HepG2 (cell line): ENCODE data around the gene TYMP. TPM values are rescaled to one million over a fixed set of nuclear protein-coding genes. Genes with fewer than 3 reads are reported as not detected.

ENCODE experiments used
- ARNT ChIP-seq: fragments of 450-650 bp; IDR thresholded peaks from 2 replicates; pipeline ENCODE4 v1.6.1; 2017
- BORCS8-MEF2B ChIP-seq: sonication (generic); formaldehyde crosslinking; IDR thresholded peaks from 2 replicates; pipeline ENCODE4 v1.8.0; 2022; ENCODE audit warnings: mild to moderate bottlenecking, missing genetic modification reagents
- FOXC1 ChIP-seq: sonication (generic); formaldehyde crosslinking; IDR thresholded peaks from 2 replicates; pipeline ENCODE4 v1.8.0; 2022; ENCODE audit warnings: mild to moderate bottlenecking, missing genetic modification reagents, borderline replicate concordance
- IRF2 ChIP-seq: IDR thresholded peaks from 2 replicates; pipeline ENCODE4 v1.6.1; 2018; ENCODE audit warnings: missing genetic modification reagents, missing compliant biosample characterization
- KLF15 ChIP-seq: sonication (generic); formaldehyde crosslinking; IDR thresholded peaks from 2 replicates; pipeline ENCODE4 v1.8.1; 2023; ENCODE audit warnings: borderline replicate concordance, mild to moderate bottlenecking, inconsistent platforms, missing genetic modification reagents, mixed read lengths
- NCOA1 ChIP-seq: sonication (generic); formaldehyde crosslinking; IDR thresholded peaks from 2 replicates; pipeline ENCODE4 v1.9.0; 2021; ENCODE audit warnings: missing genetic modification reagents
- PRPF4 ChIP-seq: fragments of 200-400 bp; formaldehyde crosslinking; IDR thresholded peaks from 2 replicates; pipeline ENCODE4 v1.6.1; 2016; ENCODE audit warnings: low read length, low read depth; ENCODE audit not compliant: poor library complexity, severe bottlenecking
- RBAK ChIP-seq: sonication (generic); formaldehyde crosslinking; IDR thresholded peaks from 2 replicates; pipeline ENCODE4 v1.5.1; 2020; ENCODE audit warnings: mild to moderate bottlenecking, missing genetic modification reagents
- SMYD3 ChIP-seq: sonication (generic); formaldehyde crosslinking; IDR thresholded peaks from 2 replicates; pipeline ENCODE4 v1.8.1; 2023; ENCODE audit warnings: mild to moderate bottlenecking, missing genetic modification reagents
- ZFP82 ChIP-seq: sonication (generic); formaldehyde crosslinking; IDR thresholded peaks from 2 replicates; pipeline ENCODE4 v1.5.1; 2020; ENCODE audit warnings: mild to moderate bottlenecking, missing genetic modification reagents, borderline replicate concordance
- ZNF329 ChIP-seq: sonication (generic); formaldehyde crosslinking; IDR thresholded peaks from 2 replicates; pipeline ENCODE4 v1.9.0; 2021; ENCODE audit warnings: low read depth, mild to moderate bottlenecking, missing genetic modification reagents
- ZNF451 ChIP-seq: sonication (generic); formaldehyde crosslinking; IDR thresholded peaks from 2 replicates; pipeline ENCODE4 v1.5.0; 2020; ENCODE audit warnings: mild to moderate bottlenecking, missing genetic modification reagents
- ZNF550 ChIP-seq: sonication (generic); formaldehyde crosslinking; IDR thresholded peaks from 2 replicates; pipeline ENCODE4 v1.4.0; 2020; ENCODE audit warnings: mild to moderate bottlenecking, missing genetic modification reagents, borderline replicate concordance
- ZNF589 ChIP-seq: sonication (generic); formaldehyde crosslinking; conservative IDR thresholded peaks from 2 replicates; pipeline ENCODE4 v1.8.0; 2022; ENCODE audit warnings: mild to moderate bottlenecking, moderate library complexity, missing genetic modification reagents
- ZNF660 ChIP-seq: sonication (generic); formaldehyde crosslinking; IDR thresholded peaks from 2 replicates; pipeline ENCODE4 v1.5.1; 2020; ENCODE audit warnings: mild to moderate bottlenecking, low read depth, missing genetic modification reagents, borderline replicate concordance
- ZNF687 ChIP-seq: sonication (generic); formaldehyde crosslinking; IDR thresholded peaks from 2 replicates; pipeline ENCODE4 v1.5.1; 2020; ENCODE audit warnings: mild to moderate bottlenecking, missing genetic modification reagents, moderate library complexity
- ZSCAN9 ChIP-seq: IDR thresholded peaks from 2 replicates; pipeline ENCODE4 v1.6.1; 2016; ENCODE audit warnings: borderline replicate concordance
- polyA plus RNA-seq, 8 experiments: library from polyadenylated mRNA; depleted of rRNA in 3 of 8; stranded (reverse) in 7 of 8; unstranded in 1 of 8; fragments of >200 nt; fragmentation: Illumina TruSeq in 4 of 8; extraction: Trizol in 4 of 8; gene quantifications; 2 replicates each; pipeline versions ENCODE4 v1.2.1 to v1.2.3, GENCODE V29; 2011 to 2016; ENCODE audit warnings: low read depth in 4 of 8, missing spikeins in 1 of 8, mixed read lengths in 1 of 8; ENCODE audit not compliant: insufficient read depth in 1 of 8
- total RNA-seq, 5 experiments: library from RNA; depleted of rRNA; stranded (reverse); fragments of >200 nt; fragmentation: Illumina TruSeq; extraction: Trizol; gene quantifications; 2 replicates each; pipeline ENCODE4 v1.2.3, GENCODE V29; 2016; ENCODE audit warnings: low read depth in 1 of 5
- TF ChIP-seq, protein P1 (sequence below): sonication (generic); formaldehyde crosslinking; conservative IDR thresholded peaks from 2 replicates; pipeline ENCODE4 v1.4.0; 2020; ENCODE audit warnings: missing genetic modification reagents
- TF ChIP-seq, protein P2 (sequence below): sonication (generic); formaldehyde crosslinking; IDR thresholded peaks from 2 replicates; pipeline ENCODE4 v1.8.1; 2022; ENCODE audit warnings: low read depth, mild to moderate bottlenecking, missing genetic modification reagents

Gene TYMP
- total and polyA plus RNA-seq, 2 of the 13 experiments (the other 11 are each of a cell fraction or from before 2014, with no cell fraction given) = 3.9 to 4.3 TPM

- no peak for TF ChIP-seq SMYD3 (CRISPR knock-in tag)
- TF ChIP-seq, protein P1, sequence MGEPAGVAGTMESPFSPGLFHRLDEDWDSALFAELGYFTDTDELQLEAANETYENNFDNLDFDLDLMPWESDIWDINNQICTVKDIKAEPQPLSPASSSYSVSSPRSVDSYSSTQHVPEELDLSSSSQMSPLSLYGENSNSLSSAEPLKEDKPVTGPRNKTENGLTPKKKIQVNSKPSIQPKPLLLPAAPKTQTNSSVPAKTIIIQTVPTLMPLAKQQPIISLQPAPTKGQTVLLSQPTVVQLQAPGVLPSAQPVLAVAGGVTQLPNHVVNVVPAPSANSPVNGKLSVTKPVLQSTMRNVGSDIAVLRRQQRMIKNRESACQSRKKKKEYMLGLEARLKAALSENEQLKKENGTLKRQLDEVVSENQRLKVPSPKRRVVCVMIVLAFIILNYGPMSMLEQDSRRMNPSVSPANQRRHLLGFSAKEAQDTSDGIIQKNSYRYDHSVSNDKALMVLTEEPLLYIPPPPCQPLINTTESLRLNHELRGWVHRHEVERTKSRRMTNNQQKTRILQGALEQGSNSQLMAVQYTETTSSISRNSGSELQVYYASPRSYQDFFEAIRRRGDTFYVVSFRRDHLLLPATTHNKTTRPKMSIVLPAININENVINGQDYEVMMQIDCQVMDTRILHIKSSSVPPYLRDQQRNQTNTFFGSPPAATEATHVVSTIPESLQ (CRISPR knock-in tag) = no peak
- no peak for TF ChIP-seq ZSCAN9 (CRISPR knock-in tag)
- no peak for TF ChIP-seq ZNF660 (CRISPR knock-in tag)
- TF ChIP-seq, protein P2, sequence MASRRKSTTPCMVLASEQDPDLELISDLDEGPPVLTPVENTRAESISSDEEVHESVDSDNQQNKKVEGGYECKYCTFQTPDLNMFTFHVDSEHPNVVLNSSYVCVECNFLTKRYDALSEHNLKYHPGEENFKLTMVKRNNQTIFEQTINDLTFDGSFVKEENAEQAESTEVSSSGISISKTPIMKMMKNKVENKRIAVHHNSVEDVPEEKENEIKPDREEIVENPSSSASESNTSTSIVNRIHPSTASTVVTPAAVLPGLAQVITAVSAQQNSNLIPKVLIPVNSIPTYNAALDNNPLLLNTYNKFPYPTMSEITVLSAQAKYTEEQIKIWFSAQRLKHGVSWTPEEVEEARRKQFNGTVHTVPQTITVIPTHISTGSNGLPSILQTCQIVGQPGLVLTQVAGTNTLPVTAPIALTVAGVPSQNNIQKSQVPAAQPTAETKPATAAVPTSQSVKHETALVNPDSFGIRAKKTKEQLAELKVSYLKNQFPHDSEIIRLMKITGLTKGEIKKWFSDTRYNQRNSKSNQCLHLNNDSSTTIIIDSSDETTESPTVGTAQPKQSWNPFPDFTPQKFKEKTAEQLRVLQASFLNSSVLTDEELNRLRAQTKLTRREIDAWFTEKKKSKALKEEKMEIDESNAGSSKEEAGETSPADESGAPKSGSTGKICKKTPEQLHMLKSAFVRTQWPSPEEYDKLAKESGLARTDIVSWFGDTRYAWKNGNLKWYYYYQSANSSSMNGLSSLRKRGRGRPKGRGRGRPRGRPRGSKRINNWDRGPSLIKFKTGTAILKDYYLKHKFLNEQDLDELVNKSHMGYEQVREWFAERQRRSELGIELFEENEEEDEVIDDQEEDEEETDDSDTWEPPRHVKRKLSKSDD = peak; percentile 6; the same call in 1 of the 2 replicates
- TF ChIP-seq IRF2 (CRISPR knock-in tag) = no peak; the same call in 1 of the 2 replicates
- peak; percentile 57; the same call in 1 of the 2 replicates for TF ChIP-seq BORCS8-MEF2B (CRISPR knock-in tag)
- no peak for TF ChIP-seq ZNF451 (CRISPR knock-in tag)
- TF ChIP-seq ZFP82 (CRISPR knock-in tag) = no peak
- no peak for TF ChIP-seq ZNF550 (CRISPR knock-in tag)
- no peak for TF ChIP-seq ARNT
- no peak for TF ChIP-seq RBAK
- no peak for TF ChIP-seq ZNF589 (CRISPR knock-in tag)
- TF ChIP-seq FOXC1 (CRISPR knock-in tag) = no peak
- 0 out of 2 replicates have a peak, but pooled peaks have one; percentile 0 for TF ChIP-seq ZNF329 (CRISPR knock-in tag)
- 0 out of 2 replicates have a peak, but pooled peaks have one; percentile 11 for TF ChIP-seq NCOA1 (CRISPR knock-in tag)
- TF ChIP-seq KLF15 (CRISPR knock-in tag) = no peak; the same call in 1 of the 2 replicates
- peak; percentile 66 for TF ChIP-seq PRPF4
- peak; percentile 3; the same call in 1 of the 2 replicates for TF ChIP-seq ZNF687 (CRISPR knock-in tag)
- TF ChIP-seq, all 625 proteins: peak for 47
Measured at GRCh38 chr22:50529416-50529896, 356 bp downstream of the TYMP start (continued).
